ENCODE results near the gene DAD1. TPM values are rescaled to one million over a fixed set of nuclear protein-coding genes. Genes with fewer than 3 reads are reported as not detected.

DAD1 gene
- total RNA-seq, 2 experiments from 2014 or later: 130 to 147 TPM

DNA sequence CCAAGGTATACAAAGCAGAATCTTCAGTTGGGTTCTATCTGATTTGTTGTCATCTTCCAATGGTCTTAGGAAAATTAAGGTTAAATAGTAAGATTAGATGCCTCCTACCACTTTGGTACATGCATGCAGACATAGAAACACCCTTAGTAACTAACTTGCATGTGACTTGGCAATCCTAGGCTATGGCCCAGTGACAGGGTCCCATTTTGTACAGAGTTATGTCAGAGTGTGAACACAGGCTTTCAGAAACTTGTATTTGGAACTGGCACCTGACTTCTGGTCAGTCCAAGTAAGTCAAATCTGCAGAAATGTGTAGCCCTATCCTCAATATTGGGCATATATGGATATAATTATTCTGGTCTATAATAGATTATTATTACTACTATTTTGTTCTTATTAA lies 53.1 kb downstream of the DAD1 start:
- POLR2A ChIA-PET: interaction anchor here (1.0 to 20.6 kb wide), 10 partner anchors 7 to 684 kb away, joined by 3 to 904 read pairs (median 162); no protein-coding TSS in a partner anchor
- DNase-seq: peak; percentile 52
- H3K27ac Mint-ChIP-seq: peak overlapping the region; percentile 74

DNA sequence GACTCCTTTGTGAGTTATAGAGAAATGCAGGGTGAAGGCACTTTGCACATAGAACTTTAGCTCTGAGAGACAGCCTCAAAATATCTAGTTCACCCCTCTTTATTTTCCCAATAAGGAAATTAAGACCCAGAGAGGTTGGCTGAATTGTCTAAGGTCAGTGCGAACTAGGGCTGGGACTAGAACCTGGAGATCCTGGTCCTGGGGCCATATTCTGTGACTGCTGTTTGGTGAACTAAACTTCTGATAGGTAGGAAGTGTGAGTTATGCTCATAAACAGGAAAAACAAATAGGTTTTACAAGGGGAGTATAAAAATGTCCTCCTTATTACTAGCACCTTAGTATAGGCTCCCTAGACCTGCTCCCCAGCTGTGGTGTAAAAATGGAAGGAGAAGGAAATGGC lies 53.9 kb downstream of the DAD1 start:
- peak overlapping the region; percentile 75 for H3K4me3 Mint-ChIP-seq
- H3K36me3 Mint-ChIP-seq (ENCODE audit: low read depth): peaks cover 94% of the 10 kb centered on the region
- CTCF ChIA-PET: interaction anchor here (1.2 to 6.3 kb wide), 5 partner anchors 10 to 536 kb away, joined by 3 to 52 read pairs (median 12); no protein-coding TSS in a partner anchor
- POLR2A ChIA-PET: interaction anchor here (0.7 to 20.6 kb wide), 8 partner anchors 10 to 683 kb away, joined by 3 to 904 read pairs (median 22); no protein-coding TSS in a partner anchor
- no peaks in the 10 kb centered on the region for H3K27me3 Mint-ChIP-seq (ENCODE audit: low read depth)
- DNase-seq: peak; percentile 22
- peak overlapping the region; percentile 88 for H3K27ac Mint-ChIP-seq
- no peak for ATAC-seq
- no peaks in the 10 kb centered on the region for H3K9me3 Mint-ChIP-seq (ENCODE audit: insufficient read depth)
- peaks cover 92% of the 10 kb centered on the region for H3K4me1 Mint-ChIP-seq (ENCODE audit: low read depth)

More for the DNA sequence above, 53.1 kb downstream of the DAD1 start:
- peaks cover 96% of the 10 kb centered on the region for H3K36me3 Mint-ChIP-seq (ENCODE audit: low read depth)
- CTCF ChIA-PET: interaction anchor here (0.9 to 7.8 kb wide), 7 partner anchors 10 to 545 kb away, joined by 3 to 60 read pairs (median 14); no protein-coding TSS in a partner anchor
- no peaks in the 10 kb centered on the region for H3K27me3 Mint-ChIP-seq (ENCODE audit: low read depth)
- ATAC-seq: no peak
- peak overlapping the region; percentile 75 for H3K4me3 Mint-ChIP-seq
- no peaks in the 10 kb centered on the region for H3K9me3 Mint-ChIP-seq (ENCODE audit: insufficient read depth)
- peaks cover 93% of the 10 kb centered on the region for H3K4me1 Mint-ChIP-seq (ENCODE audit: low read depth)

DNA sequence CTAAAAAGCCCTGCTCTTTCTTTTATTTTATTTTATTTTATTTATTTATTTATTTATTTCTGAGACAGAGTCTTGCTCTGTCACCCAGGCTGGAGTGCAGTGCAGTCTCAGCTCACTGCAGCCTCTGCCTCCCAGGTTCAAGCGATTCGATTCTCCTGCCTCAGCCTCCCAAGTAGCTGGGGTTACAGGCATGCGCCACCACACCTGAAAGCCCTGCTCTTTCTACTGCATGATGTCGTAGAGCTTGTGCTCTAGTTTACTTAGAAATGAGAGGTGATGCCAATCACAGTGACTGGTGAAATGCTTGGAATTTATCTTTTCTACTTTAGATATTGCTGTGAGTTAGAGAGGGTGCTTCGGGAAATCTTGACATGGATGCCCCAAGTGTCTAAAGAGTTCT lies 54.5 kb downstream of the DAD1 start:
- H3K36me3 Mint-ChIP-seq (ENCODE audit: low read depth): peaks cover 94% of the 10 kb centered on the region
- H3K4me1 Mint-ChIP-seq (ENCODE audit: low read depth): peaks cover 92% of the 10 kb centered on the region
- ChIA-PET CTCF (interaction anchor here (0.9 to 6.3 kb wide), 6 partner anchors 10 to 536 kb away, joined by 3 to 52 read pairs (median 8); no protein-coding TSS in a partner anchor), POLR2A (interaction anchor here (0.7 to 20.6 kb wide), 9 partner anchors 9 to 683 kb away, joined by 3 to 904 read pairs (median 8); no protein-coding TSS in a partner anchor)
- no peaks in the 10 kb centered on the region for H3K27me3 Mint-ChIP-seq (ENCODE audit: low read depth)
- peak; percentile 34 for DNase-seq
- ATAC-seq: no peak
- H3K27ac Mint-ChIP-seq: peak overlapping the region; percentile 88
- H3K4me3 Mint-ChIP-seq: peak overlapping the region; percentile 75
- no peaks in the 10 kb centered on the region for H3K9me3 Mint-ChIP-seq (ENCODE audit: insufficient read depth)

DNA sequence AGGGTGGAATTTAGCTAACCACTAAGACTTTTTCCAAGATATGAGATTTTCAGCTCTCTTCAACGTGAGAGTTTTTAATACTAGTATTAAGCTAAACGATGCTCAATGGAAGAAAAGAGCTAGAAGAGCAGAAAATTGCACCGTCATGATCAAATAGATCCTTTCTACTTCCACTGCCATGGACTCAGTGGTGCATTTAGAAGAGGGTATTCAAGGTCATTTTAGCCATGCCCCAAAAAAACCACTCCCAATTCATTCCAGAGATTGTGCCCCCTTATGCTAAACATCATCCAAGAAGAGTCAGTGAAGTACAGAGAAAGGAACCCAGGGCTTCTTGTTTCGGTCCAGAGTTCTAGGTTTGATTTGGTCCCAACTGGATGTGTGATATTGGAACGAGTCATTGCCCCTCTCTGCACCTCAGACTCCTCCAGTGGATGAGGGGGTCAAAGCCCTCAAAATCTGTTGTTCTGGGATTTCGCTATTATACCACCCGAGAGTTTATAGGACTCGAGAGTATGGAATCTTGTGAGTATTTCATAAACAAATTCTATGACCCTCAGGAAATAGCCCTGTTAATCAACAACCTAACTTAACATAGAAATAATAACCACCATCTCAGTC lies 55.2 kb downstream of the DAD1 start:
- DNase-seq (no peak), ATAC-seq (no peak)
- Mint-ChIP-seq H3K4me1 (ENCODE audit: low read depth) (peaks cover 92% of the 10 kb centered on the region), H3K36me3 (ENCODE audit: low read depth) (peaks cover 94% of the 10 kb centered on the region), H3K27me3 (ENCODE audit: low read depth) (no peaks in the 10 kb centered on the region), H3K27ac (peak overlapping the region; percentile 92), H3K9me3 (ENCODE audit: insufficient read depth) (no peaks in the 10 kb centered on the region), H3K4me3 (peak overlapping the region; percentile 76)
- CTCF ChIA-PET: interaction anchor here (0.6 to 6.3 kb wide), 17 partner anchors 7 to 555 kb away, joined by 3 to 52 read pairs (median 10); no protein-coding TSS in a partner anchor
- POLR2A ChIA-PET: interaction anchor here (0.7 to 20.6 kb wide), 9 partner anchors 6 to 682 kb away, joined by 3 to 904 read pairs (median 36); no protein-coding TSS in a partner anchor

DNA sequence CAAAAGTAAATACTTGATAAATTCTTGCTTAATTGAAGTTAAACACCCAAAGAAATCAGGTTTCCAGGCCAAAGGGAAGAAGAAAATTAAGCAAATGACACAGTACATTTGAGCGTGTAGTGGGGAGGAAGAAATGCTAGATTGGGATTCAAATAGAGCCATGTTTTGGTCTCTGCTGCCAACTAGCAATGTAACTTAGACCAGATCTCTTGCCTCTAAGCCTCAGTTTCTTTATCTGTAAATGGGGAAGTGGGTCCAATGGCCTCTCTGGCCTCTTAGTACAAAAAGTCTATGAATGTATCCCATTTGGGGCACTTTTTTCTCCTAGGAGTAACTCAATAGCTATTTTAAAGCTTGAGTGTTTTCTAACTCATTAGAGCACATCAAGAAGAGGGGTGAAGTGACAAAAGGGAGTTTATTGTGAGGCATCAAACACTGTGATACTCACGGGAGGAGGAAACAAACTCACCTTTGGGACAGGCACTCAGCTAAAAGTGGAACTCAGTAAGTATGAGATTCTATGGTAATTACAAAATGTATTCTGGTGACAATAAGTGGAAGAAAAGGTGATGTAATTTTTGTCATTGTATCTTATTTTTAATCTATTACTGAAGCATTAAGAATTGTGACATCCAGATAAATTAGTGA lies 55.8 kb downstream of the DAD1 start:
- POLR2A ChIA-PET: interaction anchor here (1.3 to 20.6 kb wide), 8 partner anchors 7 to 707 kb away, joined by 4 to 904 read pairs (median 134); no protein-coding TSS in a partner anchor
- DNase-seq: no peak
- peak overlapping the region; percentile 92 for H3K27ac Mint-ChIP-seq
- H3K4me3 Mint-ChIP-seq: peak overlapping the region; percentile 76
- H3K4me1 Mint-ChIP-seq (ENCODE audit: low read depth): peaks cover 92% of the 10 kb centered on the region
- H3K9me3 Mint-ChIP-seq (ENCODE audit: insufficient read depth): no peaks in the 10 kb centered on the region
- CTCF ChIA-PET: interaction anchor here (0.8 to 6.3 kb wide), 17 partner anchors 8 to 619 kb away, joined by 3 to 52 read pairs (median 5); no protein-coding TSS in a partner anchor
- peaks cover 94% of the 10 kb centered on the region for H3K36me3 Mint-ChIP-seq (ENCODE audit: low read depth)
- ATAC-seq: no peak
- H3K27me3 Mint-ChIP-seq (ENCODE audit: low read depth): no peaks in the 10 kb centered on the region

DNA sequence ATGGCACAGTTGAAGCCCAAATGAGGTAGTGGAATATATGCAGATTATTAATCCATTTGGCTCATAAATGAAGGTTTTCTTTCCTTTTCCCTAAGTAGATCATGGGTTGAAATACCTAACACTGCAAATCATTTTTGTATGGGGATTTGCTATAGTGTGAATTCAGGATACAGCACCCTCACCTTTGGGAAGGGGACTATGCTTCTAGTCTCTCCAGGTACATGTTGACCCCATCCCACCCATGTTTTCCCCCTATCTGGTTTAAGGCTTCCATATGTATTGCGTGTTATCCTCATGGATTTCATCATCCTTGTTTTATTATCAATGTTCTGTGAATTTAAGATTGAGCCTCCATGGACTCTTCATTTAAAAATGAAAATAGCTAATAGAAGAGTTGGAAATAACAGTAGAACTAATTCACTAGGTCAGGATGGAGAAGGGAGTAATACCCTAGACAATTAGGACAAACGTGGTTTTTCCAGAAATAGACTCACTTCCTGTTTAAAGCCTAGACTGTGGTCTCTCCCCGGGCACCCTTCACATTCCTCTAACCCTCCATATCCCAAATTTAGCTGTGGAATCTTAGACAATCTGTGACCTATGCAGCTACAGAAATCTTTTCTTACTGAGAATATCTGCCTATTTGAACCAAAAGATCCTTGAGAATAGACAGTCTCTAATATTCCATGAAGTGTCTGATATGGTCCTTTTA lies 56.5 kb downstream of the DAD1 start:
- peaks cover 89% of the 10 kb centered on the region for H3K4me1 Mint-ChIP-seq (ENCODE audit: low read depth)
- H3K27me3 Mint-ChIP-seq (ENCODE audit: low read depth): no peaks in the 10 kb centered on the region
- DNase-seq (no peak), ATAC-seq (no peak)
- H3K27ac Mint-ChIP-seq: peak overlapping the region; percentile 92
- ChIA-PET CTCF (interaction anchor here (0.9 to 6.3 kb wide), 20 partner anchors 8 to 618 kb away, joined by 3 to 52 read pairs (median 8); no protein-coding TSS in a partner anchor), POLR2A (interaction anchor here (0.6 to 20.6 kb wide), 19 partner anchors 7 to 892 kb away, joined by 3 to 904 read pairs (median 4); partner anchors contain the start of gene LRP10)
- H3K9me3 Mint-ChIP-seq (ENCODE audit: insufficient read depth): no peaks in the 10 kb centered on the region
- peaks cover 91% of the 10 kb centered on the region for H3K36me3 Mint-ChIP-seq (ENCODE audit: low read depth)
- peak overlapping the region; percentile 76 for H3K4me3 Mint-ChIP-seq

DNA sequence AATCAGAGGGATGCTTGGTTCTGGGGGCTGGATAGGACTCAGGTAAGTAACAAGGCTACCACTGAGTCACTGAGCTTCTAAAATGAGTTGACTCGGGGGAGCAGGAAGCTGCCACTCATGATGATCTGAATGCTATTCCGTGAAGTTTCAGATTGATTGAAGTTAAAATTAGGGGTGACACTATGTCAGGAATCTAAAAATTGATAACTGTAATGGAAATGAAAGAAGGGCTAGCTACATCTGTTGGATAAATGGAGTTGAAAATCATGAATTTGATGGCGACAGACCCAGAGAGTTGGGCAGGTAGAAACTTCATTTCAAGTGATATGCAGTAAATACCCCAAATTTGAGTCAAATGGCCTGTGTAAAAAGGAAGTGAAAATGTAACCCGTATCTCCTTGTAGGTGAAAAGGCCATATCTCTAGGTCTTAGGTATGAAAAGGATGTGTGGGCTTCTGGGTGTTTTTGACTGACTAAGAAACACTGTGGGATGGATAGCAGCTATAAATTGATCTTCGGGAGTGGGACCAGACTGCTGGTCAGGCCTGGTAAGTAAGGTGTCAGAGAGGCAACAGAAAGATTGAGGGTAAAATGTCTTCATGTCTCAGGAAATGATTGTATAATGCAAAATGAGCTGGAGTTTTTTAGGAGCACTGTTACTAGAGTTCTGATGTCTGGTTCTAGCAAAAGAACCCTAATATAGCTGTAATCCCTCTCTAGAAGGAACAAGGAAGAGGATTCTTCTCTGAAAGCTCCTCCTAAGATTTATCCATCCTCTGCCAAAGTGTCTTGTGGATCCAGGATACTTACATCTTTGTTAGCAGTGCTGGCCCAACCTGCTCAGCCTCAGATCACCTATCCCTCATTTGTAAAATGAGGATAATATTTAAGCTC lies 57.3 kb downstream of the DAD1 start:
- ATAC-seq (peak; percentile 40), DNase-seq (peak; percentile 49)
- Mint-ChIP-seq H3K27me3 (ENCODE audit: low read depth) (no peaks in the 10 kb centered on the region), H3K4me3 (peak overlapping the region; percentile 76), H3K36me3 (ENCODE audit: low read depth) (peaks cover 91% of the 10 kb centered on the region), H3K27ac (peak overlapping the region; percentile 92), H3K9me3 (ENCODE audit: insufficient read depth) (no peaks in the 10 kb centered on the region), H3K4me1 (ENCODE audit: low read depth) (peaks cover 89% of the 10 kb centered on the region)
- CTCF ChIA-PET: interaction anchor here (0.9 to 6.3 kb wide), 19 partner anchors 9 to 672 kb away, joined by 3 to 52 read pairs (median 7); no protein-coding TSS in a partner anchor
- POLR2A ChIA-PET: interaction anchor here (0.6 to 20.6 kb wide), 22 partner anchors 8 to 891 kb away, joined by 3 to 904 read pairs (median 4); partner anchors contain the start of gene LRP10

GRCh38 chr14:22530127-22530526 lies 58.9 kb downstream of the DAD1 start:
- CTCF ChIA-PET: interaction anchor here (1.3 to 6.3 kb wide), 8 partner anchors 13 to 540 kb away, joined by 3 to 52 read pairs (median 16); no protein-coding TSS in a partner anchor
- Mint-ChIP-seq H3K36me3 (ENCODE audit: low read depth) (peaks cover 94% of the 10 kb centered on the region), H3K27me3 (ENCODE audit: low read depth) (no peaks in the 10 kb centered on the region), H3K4me1 (ENCODE audit: low read depth) (peaks cover 91% of the 10 kb centered on the region), H3K4me3 (peak overlapping the region; percentile 89), H3K27ac (peak overlapping the region; percentile 97), H3K9me3 (ENCODE audit: insufficient read depth) (no peaks in the 10 kb centered on the region)
- no peak for DNase-seq
- POLR2A ChIA-PET: interaction anchor here (0.6 to 20.6 kb wide), 8 partner anchors 10 to 680 kb away, joined by 3 to 904 read pairs (median 118); no protein-coding TSS in a partner anchor
- ATAC-seq: no peak

GRCh38 chr14:22526744-22527143 lies 62.3 kb downstream of the DAD1 start:
- Mint-ChIP-seq H3K36me3 (ENCODE audit: low read depth) (peaks cover 95% of the 10 kb centered on the region), H3K4me1 (ENCODE audit: low read depth) (peaks cover 88% of the 10 kb centered on the region), H3K27ac (peak overlapping the region; percentile 96), H3K27me3 (ENCODE audit: low read depth) (no peaks in the 10 kb centered on the region), H3K4me3 (peak overlapping the region; percentile 89), H3K9me3 (ENCODE audit: insufficient read depth) (no peaks in the 10 kb centered on the region)
- ChIA-PET POLR2A (interaction anchor here (0.7 to 20.6 kb wide), 12 partner anchors 7 to 803 kb away, joined by 3 to 904 read pairs (median 6); partner anchors contain the start of gene DAD1), CTCF (interaction anchor here (0.6 to 5.1 kb wide), 8 partner anchors 16 to 609 kb away, joined by 3 to 32 read pairs (median 5); no protein-coding TSS in a partner anchor)
- DNase-seq (no peak), ATAC-seq (no peak)

DNA sequence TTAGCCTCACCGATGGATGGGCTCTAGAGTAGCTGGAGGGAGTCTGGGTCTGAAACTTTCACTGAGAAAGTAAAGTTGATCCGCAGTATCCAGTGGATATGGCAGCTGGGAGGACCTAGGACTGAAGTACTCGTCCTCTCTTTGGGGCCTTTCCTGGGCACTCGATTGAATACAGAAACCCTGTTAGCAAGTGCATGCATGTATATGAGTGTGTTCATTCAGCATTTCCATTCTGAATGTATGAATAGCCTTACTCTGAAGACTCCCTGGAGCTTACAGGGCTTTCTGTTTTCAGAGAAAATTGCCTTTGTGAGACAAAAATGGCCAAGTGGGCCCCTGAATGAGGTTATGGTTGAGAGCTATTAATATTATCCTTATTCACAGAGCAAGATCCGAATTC lies 62.8 kb downstream of the DAD1 start:
- no peak for DNase-seq
- ChIA-PET POLR2A (interaction anchor here (0.7 to 20.6 kb wide), 13 partner anchors 8 to 803 kb away, joined by 3 to 904 read pairs (median 4); partner anchors contain the start of gene DAD1), CTCF (interaction anchor here (1.0 to 5.1 kb wide), 11 partner anchors 8 to 609 kb away, joined by 3 to 32 read pairs (median 4); no protein-coding TSS in a partner anchor)
- H3K27me3 Mint-ChIP-seq (ENCODE audit: low read depth): no peaks in the 10 kb centered on the region
- peak overlapping the region; percentile 96 for H3K27ac Mint-ChIP-seq
- H3K4me1 Mint-ChIP-seq (ENCODE audit: low read depth): peaks cover 87% of the 10 kb centered on the region
- peak; percentile 6 for ATAC-seq
- peak overlapping the region; percentile 89 for H3K4me3 Mint-ChIP-seq
- peaks cover 94% of the 10 kb centered on the region for H3K36me3 Mint-ChIP-seq (ENCODE audit: low read depth)
- no peaks in the 10 kb centered on the region for H3K9me3 Mint-ChIP-seq (ENCODE audit: insufficient read depth)
